ENCODE measurements around the gene M1AP. TPM values are rescaled to one million over a fixed set of nuclear protein-coding genes. Genes with fewer than 3 reads are reported as not detected.
A peak's percentile ranks its signal among the peaks of the same experiment; 100 is the strongest.

The M1AP gene
- total RNA-seq, 1 donor from 2014 or later: 1.4 TPM

DNA sequence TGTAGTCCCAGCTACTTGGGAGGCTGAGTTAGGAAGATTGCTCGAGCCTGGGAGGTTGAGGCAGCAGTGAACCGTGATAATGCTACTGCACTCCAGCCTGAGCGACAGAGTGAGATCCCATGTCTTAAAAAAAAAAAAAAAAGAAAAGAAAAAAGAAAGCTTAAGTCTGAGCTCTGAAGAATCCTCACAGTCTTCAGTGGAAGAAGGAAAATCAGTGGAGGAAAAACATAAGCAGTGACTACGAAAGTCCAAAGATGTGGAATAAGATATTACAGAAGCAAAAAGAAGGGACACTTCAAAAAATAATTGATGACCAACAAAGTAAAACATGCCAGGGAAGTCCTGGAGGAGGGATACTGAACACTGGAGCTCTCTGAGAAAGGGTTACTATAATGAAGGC lies 137.9 kb downstream of the M1AP start:
- DNase-seq: no peak
- H3K4me1 ChIP-seq: peaks cover 22% of the 10 kb centered on the region

DNA sequence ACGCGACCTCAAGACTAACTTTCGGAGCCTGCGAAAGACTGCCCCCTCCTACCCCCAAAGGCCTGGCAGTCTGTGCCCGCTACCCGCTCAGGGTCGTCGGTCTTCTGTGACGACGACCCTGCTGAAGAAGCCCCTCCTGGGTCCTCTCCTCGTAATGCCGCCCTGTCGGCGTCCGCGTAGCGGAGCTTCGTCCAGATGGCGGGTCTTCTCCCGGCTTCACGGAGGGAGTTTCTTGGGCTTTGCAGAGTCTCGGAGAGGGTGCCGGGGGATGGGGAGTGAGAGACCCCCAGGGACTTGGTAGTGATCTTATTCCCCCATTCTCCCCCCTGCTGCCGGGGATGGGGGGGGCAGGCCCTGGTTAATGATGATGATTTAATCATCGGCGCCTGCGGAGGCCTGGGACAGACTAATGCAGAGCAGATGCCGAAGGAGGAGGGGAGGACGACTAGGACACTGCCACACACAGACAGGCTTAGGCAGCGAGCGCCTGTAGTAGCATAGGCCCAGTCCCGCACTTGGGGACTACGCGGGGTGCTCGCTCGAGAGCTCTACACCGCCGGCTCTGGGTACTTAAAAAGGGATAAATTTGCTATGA lies 140.1 kb downstream of the M1AP start:
- Histone ChIP-seq H3K9me3 (no peaks in the 10 kb centered on the region), H3K27ac (peak overlapping the region; percentile 99), H3K27me3 (peaks cover 27% of the 10 kb centered on the region), H3K36me3 (peaks cover 14% of the 10 kb centered on the region), H3K4me3 (peak overlapping the region; percentile 84), H3K4me1 (peaks cover 32% of the 10 kb centered on the region)
- TF ChIP-seq, protein P1, sequence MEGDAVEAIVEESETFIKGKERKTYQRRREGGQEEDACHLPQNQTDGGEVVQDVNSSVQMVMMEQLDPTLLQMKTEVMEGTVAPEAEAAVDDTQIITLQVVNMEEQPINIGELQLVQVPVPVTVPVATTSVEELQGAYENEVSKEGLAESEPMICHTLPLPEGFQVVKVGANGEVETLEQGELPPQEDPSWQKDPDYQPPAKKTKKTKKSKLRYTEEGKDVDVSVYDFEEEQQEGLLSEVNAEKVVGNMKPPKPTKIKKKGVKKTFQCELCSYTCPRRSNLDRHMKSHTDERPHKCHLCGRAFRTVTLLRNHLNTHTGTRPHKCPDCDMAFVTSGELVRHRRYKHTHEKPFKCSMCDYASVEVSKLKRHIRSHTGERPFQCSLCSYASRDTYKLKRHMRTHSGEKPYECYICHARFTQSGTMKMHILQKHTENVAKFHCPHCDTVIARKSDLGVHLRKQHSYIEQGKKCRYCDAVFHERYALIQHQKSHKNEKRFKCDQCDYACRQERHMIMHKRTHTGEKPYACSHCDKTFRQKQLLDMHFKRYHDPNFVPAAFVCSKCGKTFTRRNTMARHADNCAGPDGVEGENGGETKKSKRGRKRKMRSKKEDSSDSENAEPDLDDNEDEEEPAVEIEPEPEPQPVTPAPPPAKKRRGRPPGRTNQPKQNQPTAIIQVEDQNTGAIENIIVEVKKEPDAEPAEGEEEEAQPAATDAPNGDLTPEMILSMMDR (IDR thresholded peaks at IDR 0.05): no peak
- intact Hi-C loops (cut with DNase I): no loop called here
- peak; percentile 69 for DNase-seq
- peak; percentile 1 for ATAC-seq

More for the DNA sequence above, 137.9 kb downstream of the M1AP start:
- H3K36me3 ChIP-seq: peaks cover 9% of the 10 kb centered on the region
- no peak overlapping the region for H3K27ac ChIP-seq
- no peaks in the 10 kb centered on the region for H3K9me3 ChIP-seq
- no peak for ATAC-seq
- intact Hi-C loops (cut with DNase I): no loop called here
- H3K4me3 ChIP-seq: no peak overlapping the region
- peaks cover 49% of the 10 kb centered on the region for H3K27me3 ChIP-seq
- TF ChIP-seq, protein P1 (IDR thresholded peaks at IDR 0.05): no peak

Other genes starting within 250 kb of the M1AP start
- 2.1 TPM for gene C2orf81, start 226.7 kb downstream of the M1AP start, total RNA-seq
- gene WDR54, start 226.6 kb downstream of the M1AP start, total RNA-seq: 8.4 TPM
- gene RTKN, start 206.4 kb downstream of the M1AP start, total RNA-seq: 32.3 TPM
- gene INO80B, start 193.2 kb downstream of the M1AP start, total RNA-seq: 30.2 TPM
- 57.5 TPM for gene WBP1, start 189.9 kb downstream of the M1AP start, total RNA-seq
- gene MOGS, start 182.9 kb downstream of the M1AP start, total RNA-seq: 51.6 TPM
- gene MRPL53, start 175.7 kb downstream of the M1AP start, total RNA-seq: 73.1 TPM
- 16.1 TPM for gene CCDC142, start 165.3 kb downstream of the M1AP start, total RNA-seq
- 23.4 TPM for gene TTC31, start 165.2 kb downstream of the M1AP start, total RNA-seq
- 1.8 TPM for gene LBX2, start 148.7 kb downstream of the M1AP start, total RNA-seq
- gene PCGF1, start 140.6 kb downstream of the M1AP start, total RNA-seq: 30.1 TPM
- not detected for gene TLX2, start 133.9 kb downstream of the M1AP start, total RNA-seq
- not detected for gene DQX1, start 122.1 kb downstream of the M1AP start, total RNA-seq
- 119 TPM for gene AUP1, start 118.6 kb downstream of the M1AP start, total RNA-seq
- 31.4 TPM for gene HTRA2, start 118.4 kb downstream of the M1AP start, total RNA-seq
- gene LOXL3, start 94.4 kb downstream of the M1AP start, total RNA-seq: 8.1 TPM
- gene DOK1, start 93.6 kb downstream of the M1AP start, total RNA-seq: 35.7 TPM
- gene SEMA4F, start 5.9 kb upstream of the M1AP start, total RNA-seq: 9.0 TPM
- 77.1 TPM for gene HK2, start 185.8 kb upstream of the M1AP start, total RNA-seq